HUES6 (cell line): ENCODE measurements around the gene RBM42.
A peak's percentile ranks its signal among the peaks of the same experiment; 100 is the strongest.

Experiments
- H3K27ac ChIP-seq: 2 replicates; pipeline ENCODE4 v1.7.0; 2013; ENCODE audit warnings: low read depth, mild to moderate bottlenecking, low read length, inconsistent platforms
- H3K27me3 ChIP-seq: 2 replicates; pipeline ENCODE4 v1.6.1; 2013; ENCODE audit warnings: low read length; ENCODE audit not compliant: control insufficient read depth, insufficient read depth
- H3K36me3 ChIP-seq: 2 replicates; pipeline ENCODE4 v1.6.1; 2013; ENCODE audit warnings: low read length; ENCODE audit not compliant: control insufficient read depth, insufficient read depth
- H3K4me1 ChIP-seq: 2 replicates; pipeline ENCODE4 v1.6.1; 2013; ENCODE audit warnings: low read length; ENCODE audit not compliant: control insufficient read depth, insufficient read depth
- H3K4me3 ChIP-seq: 2 replicates; pipeline ENCODE4 v1.5.1; 2013; ENCODE audit warnings: low read depth, low read length
- H3K9ac ChIP-seq: one replicate; pipeline ENCODE4 v1.6.1; 2013; ENCODE audit warnings: mild to moderate bottlenecking, low read length
- H3K9me3 ChIP-seq: 2 replicates; pipeline ENCODE4 v1.6.1; 2013; ENCODE audit warnings: low read depth, low read length; ENCODE audit not compliant: control insufficient read depth, insufficient read depth

Gene RBM42

GRCh38 chr19:35621708-35622107 is 7.1 kb upstream of the RBM42 start:
- Histone ChIP-seq H3K9ac (no peak overlapping the region), H3K9me3 (no peaks in the 10 kb centered on the region), H3K36me3 (peaks cover 43% of the 10 kb centered on the region), H3K27ac (no peak overlapping the region), H3K27me3 (no peaks in the 10 kb centered on the region), H3K4me1 (no peaks in the 10 kb centered on the region), H3K4me3 (no peak overlapping the region)

GRCh38 chr19:35622750-35623149 is 6.1 kb upstream of the RBM42 start:
- Histone ChIP-seq H3K27ac (no peak overlapping the region), H3K4me1 (no peaks in the 10 kb centered on the region), H3K36me3 (peaks cover 33% of the 10 kb centered on the region), H3K4me3 (no peak overlapping the region), H3K9ac (no peak overlapping the region), H3K27me3 (no peaks in the 10 kb centered on the region), H3K9me3 (no peaks in the 10 kb centered on the region)

GRCh38 chr19:35623327-35624010 is 5.4 kb upstream of the RBM42 start:
- H3K27ac ChIP-seq = no peak overlapping the region
- H3K9me3 ChIP-seq = no peaks in the 10 kb centered on the region
- H3K27me3 ChIP-seq = no peaks in the 10 kb centered on the region
- no peak overlapping the region for H3K4me3 ChIP-seq
- no peak overlapping the region for H3K9ac ChIP-seq
- H3K36me3 ChIP-seq = peaks cover 27% of the 10 kb centered on the region
- H3K4me1 ChIP-seq = no peaks in the 10 kb centered on the region

DNA sequence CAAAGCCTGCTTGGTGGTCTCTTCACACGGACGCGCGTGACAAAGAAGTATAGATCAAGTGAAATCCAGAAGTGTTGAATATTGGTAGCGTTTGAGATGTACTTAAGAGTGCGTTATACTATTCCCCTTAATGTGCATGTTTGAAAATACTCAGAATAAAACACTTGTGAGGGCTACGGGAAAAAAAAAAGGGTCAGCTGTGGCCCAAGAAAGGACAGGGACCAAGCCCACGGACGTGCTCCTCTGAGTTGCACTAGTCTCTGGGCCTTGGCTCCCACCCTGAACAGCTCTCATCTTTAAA is 622 bp upstream of the RBM42 start:
- H3K27me3 ChIP-seq = no peaks in the 10 kb centered on the region
- H3K36me3 ChIP-seq = peaks cover 29% of the 10 kb centered on the region
- peak overlapping the region; percentile 46 for H3K9ac ChIP-seq
- H3K27ac ChIP-seq = peak overlapping the region; percentile 28; the same call in 1 of the 2 replicates
- peak overlapping the region; percentile 72 for H3K4me3 ChIP-seq
- no peaks in the 10 kb centered on the region for H3K9me3 ChIP-seq
- 0 out of 2 replicates have a peak, but pooled peaks cover 3% of the 10 kb centered on the region for H3K4me1 ChIP-seq

DNA sequence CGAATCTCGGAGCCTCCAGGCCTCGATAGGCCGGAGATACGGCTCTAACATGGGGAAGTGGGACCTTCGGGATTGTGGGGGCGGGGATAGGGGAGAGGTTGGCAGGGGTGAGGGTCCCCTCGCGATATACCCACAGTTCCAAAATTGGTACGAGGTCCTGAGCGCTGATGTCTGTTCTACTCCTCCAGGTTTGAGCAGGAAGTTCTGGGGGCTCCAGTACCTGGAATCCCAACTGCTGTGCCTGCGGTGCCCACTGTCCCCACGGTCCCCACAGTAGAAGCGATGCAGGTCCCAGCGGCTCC is 447 bp downstream of the RBM42 start:
- H3K9me3 ChIP-seq = no peaks in the 10 kb centered on the region
- no peak overlapping the region for H3K27ac ChIP-seq
- no peaks in the 10 kb centered on the region for H3K27me3 ChIP-seq
- H3K4me3 ChIP-seq = peak overlapping the region; percentile 72
- H3K36me3 ChIP-seq = peaks cover 40% of the 10 kb centered on the region
- peak overlapping the region; percentile 65 for H3K9ac ChIP-seq
- 0 out of 2 replicates have a peak, but pooled peaks cover 3% of the 10 kb centered on the region for H3K4me1 ChIP-seq

- Histone ChIP-seq H3K27ac (no peak overlapping the region), H3K4me1 (peaks cover 5% of the 10 kb centered on the region; the same call in 1 of the 2 replicates), H3K4me3 (no peak overlapping the region), H3K36me3 (peaks cover 80% of the 10 kb centered on the region), H3K9ac (no peak overlapping the region), H3K27me3 (no peaks in the 10 kb centered on the region), H3K9me3 (no peaks in the 10 kb centered on the region)
Measured at GRCh38 chr19:35633727-35634440, 5.0 kb downstream of the RBM42 start.

DNA sequence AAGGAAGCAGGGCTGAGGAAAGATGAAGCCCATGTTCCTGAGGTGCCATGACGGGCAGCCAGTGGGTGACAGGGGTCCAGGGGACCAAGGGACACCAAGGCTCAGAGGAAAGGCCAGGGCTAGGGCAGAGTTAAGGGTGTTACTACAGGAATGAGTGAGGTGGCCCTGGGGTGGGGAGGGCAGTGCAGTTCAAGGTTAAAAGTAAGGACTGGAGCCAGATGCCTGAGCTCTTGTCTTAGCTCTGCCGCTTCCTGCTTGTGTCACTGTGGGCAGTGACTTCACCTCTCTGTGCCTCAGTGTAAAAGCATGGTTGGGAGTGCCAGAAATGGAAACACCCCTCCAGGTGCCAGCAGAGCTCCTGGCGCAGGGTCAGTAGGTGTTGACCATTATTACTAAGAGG is 7.8 kb downstream of the RBM42 start:
- H3K9ac ChIP-seq = no peak overlapping the region
- H3K9me3 ChIP-seq = no peaks in the 10 kb centered on the region
- H3K27me3 ChIP-seq = no peaks in the 10 kb centered on the region
- H3K4me1 ChIP-seq = peaks cover 16% of the 10 kb centered on the region
- H3K36me3 ChIP-seq = peaks cover 66% of the 10 kb centered on the region
- H3K4me3 ChIP-seq = no peak overlapping the region
- no peak overlapping the region for H3K27ac ChIP-seq

- Histone ChIP-seq H3K36me3 (peaks cover 61% of the 10 kb centered on the region), H3K27ac (no peak overlapping the region), H3K9me3 (no peaks in the 10 kb centered on the region), H3K4me1 (peaks cover 20% of the 10 kb centered on the region), H3K4me3 (no peak overlapping the region), H3K27me3 (0 out of 2 replicates have a peak, but pooled peaks cover 2% of the 10 kb centered on the region), H3K9ac (no peak overlapping the region)
Measured at GRCh38 chr19:35637165-35637564, 8.3 kb downstream of the RBM42 start.

GRCh38 chr19:35639321-35639639 is 10.4 kb downstream of the RBM42 start:
- H3K9me3 ChIP-seq = no peaks in the 10 kb centered on the region

GRCh38 chr19:35639863-35640262 is 11.0 kb downstream of the RBM42 start:
- no peak overlapping the region for H3K4me3 ChIP-seq
- H3K9me3 ChIP-seq = no peaks in the 10 kb centered on the region
- H3K27me3 ChIP-seq = 0 out of 2 replicates have a peak, but pooled peaks cover 2% of the 10 kb centered on the region
- H3K9ac ChIP-seq = no peak overlapping the region
- H3K4me1 ChIP-seq = peaks cover 33% of the 10 kb centered on the region
- H3K36me3 ChIP-seq = peaks cover 35% of the 10 kb centered on the region
- no peak overlapping the region for H3K27ac ChIP-seq

More at GRCh38 chr19:35639321-35639639, 10.4 kb downstream of the RBM42 start:
- Histone ChIP-seq H3K9ac (no peak overlapping the region), H3K4me1 (peaks cover 33% of the 10 kb centered on the region), H3K27me3 (0 out of 2 replicates have a peak, but pooled peaks cover 2% of the 10 kb centered on the region), H3K27ac (no peak overlapping the region), H3K36me3 (peaks cover 40% of the 10 kb centered on the region), H3K4me3 (no peak overlapping the region)

DNA sequence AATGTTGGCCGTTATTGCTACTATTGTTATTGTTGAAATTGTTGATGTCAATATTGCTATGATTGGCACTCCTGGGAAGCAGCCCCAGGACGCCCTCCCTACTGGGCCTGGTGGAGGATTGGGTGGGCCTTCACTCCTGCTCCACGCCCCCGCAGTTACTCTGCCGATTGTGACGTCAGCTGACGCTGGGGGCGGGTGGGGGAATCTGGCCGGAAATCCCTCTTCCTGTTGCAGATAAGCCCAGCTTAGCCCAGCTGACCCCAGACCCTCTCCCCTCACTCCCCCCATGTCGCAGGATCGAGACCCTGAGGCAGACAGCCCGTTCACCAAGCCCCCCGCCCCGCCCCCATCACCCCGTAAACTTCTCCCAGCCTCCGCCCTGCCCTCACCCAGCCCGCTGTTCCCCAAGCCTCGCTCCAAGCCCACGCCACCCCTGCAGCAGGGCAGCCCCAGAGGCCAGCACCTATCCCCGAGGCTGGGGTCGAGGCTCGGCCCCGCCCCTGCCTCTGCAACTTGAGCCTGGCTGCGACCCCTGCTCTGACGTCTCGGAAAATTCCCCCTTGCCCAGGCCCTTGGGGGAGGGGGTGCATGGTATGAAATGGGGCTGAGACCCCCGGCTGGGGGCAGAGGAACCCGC is 12.8 kb downstream of the RBM42 start, which contains the start of gene ETV2:
TSS of gene ETV2 (plus strand) at position 231 of the 637 bp plus-strand sequence. CDS start 716 bp downstream, outside the sequence.
- Histone ChIP-seq H3K9ac (peak within 1 kb of the TSS; percentile 49), H3K27ac (peak within 1 kb of the TSS; percentile 73; the same call in 1 of the 2 replicates), H3K4me3 (peak within 1 kb of the TSS; percentile 39)

More for the DNA sequence above, 12.8 kb downstream of the RBM42 start, which contains the start of gene ETV2:
- Histone ChIP-seq H3K27me3 (peaks cover 8% of the 10 kb centered on the region; the same call in 1 of the 2 replicates), H3K36me3 (peaks cover 19% of the 10 kb centered on the region), H3K4me1 (peaks cover 41% of the 10 kb centered on the region), H3K9me3 (no peaks in the 10 kb centered on the region)
